ENCODE measurements around the gene KIRREL2. TPM values are rescaled to one million over a fixed set of nuclear protein-coding genes. Genes with fewer than 3 reads are reported as not detected.

Gene KIRREL2
- total RNA-seq, 2 experiments from 2014 or later: 1.4 to 2.2 TPM

DNA sequence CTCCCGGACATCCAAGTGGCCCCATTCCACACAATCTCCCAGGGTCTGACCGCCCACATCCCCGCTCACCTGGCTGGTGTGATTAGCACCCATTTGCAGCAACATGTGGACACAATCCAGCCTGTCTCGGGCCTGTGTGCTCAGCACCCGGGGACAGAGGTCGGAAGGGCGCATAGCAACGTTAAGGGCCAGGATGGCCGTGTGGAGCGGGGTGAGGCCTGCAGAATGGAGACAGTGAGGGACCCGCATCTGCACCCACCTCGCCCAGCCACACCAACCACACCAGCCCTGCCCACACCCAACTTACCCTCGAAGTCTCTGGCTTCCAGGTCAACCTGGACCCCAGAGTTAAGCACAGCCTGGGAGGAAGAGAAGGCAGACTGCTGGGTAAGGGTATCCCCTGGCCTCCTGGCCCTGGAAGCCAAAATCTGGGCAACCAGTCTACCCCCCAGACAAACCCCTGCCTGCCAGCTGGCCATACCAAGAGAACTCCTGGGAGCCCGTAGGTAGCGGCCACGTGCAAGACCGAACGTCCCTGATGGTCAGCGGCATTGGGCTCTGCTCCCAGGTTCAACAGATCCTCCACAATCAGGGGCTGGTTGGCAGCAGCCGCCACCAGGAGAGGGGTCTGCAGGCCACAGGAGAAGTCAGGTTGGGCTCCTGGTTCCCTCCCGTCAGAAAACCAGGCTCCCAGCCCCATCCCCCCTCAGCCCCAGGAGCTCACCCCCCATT, 39.4 kb downstream of the KIRREL2 start:
- H4K20me1 ChIP-seq (ENCODE audit: insufficient read depth, low read length): no peaks in the 10 kb centered on the region
- no peak overlapping the region for H3K4me2 ChIP-seq (ENCODE audit: low read length)
- no peak overlapping the region for H3K27ac ChIP-seq (ENCODE audit: low read depth, low read length, poor library complexity, severe bottlenecking)
- intact Hi-C loops (cut with micrococcal nuclease; ENCODE audit: unreplicated experiment): no loop called here
- H3K36me3 ChIP-seq (ENCODE audit: insufficient read depth, low read length): peaks cover 81% of the 10 kb centered on the region
- no peaks in the 10 kb centered on the region for H3K9me2 ChIP-seq (ENCODE audit: insufficient read depth, low read length)
- ChIA-PET POLR2A (no interaction called here), CTCF (ENCODE audit: unreplicated experiment) (no interaction called here)
- TF ChIP-seq, protein P1, sequence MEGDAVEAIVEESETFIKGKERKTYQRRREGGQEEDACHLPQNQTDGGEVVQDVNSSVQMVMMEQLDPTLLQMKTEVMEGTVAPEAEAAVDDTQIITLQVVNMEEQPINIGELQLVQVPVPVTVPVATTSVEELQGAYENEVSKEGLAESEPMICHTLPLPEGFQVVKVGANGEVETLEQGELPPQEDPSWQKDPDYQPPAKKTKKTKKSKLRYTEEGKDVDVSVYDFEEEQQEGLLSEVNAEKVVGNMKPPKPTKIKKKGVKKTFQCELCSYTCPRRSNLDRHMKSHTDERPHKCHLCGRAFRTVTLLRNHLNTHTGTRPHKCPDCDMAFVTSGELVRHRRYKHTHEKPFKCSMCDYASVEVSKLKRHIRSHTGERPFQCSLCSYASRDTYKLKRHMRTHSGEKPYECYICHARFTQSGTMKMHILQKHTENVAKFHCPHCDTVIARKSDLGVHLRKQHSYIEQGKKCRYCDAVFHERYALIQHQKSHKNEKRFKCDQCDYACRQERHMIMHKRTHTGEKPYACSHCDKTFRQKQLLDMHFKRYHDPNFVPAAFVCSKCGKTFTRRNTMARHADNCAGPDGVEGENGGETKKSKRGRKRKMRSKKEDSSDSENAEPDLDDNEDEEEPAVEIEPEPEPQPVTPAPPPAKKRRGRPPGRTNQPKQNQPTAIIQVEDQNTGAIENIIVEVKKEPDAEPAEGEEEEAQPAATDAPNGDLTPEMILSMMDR (conservative IDR thresholded peaks at IDR 0.05; ENCODE audit: low read length): no peak
- no peak for TF ChIP-seq EZH2phosphoT487 (IDR thresholded peaks at IDR 0.05; ENCODE audit: borderline replicate concordance, low read depth, low read length)
- no TSS peak for BruUV-seq (replicated peaks)
- H2AFZ ChIP-seq (ENCODE audit: low read length): no peak overlapping the region
- no peak for DNase-seq (ENCODE audit: low spot score)
- H3K9me3 ChIP-seq (ENCODE audit: low read length): no peaks in the 10 kb centered on the region
- peaks cover 14% of the 10 kb centered on the region for H3K4me1 ChIP-seq (ENCODE audit: insufficient read depth, low read length, poor library complexity, severe bottlenecking)
- H3K4me3 ChIP-seq (ENCODE audit: low read depth, low read length, poor library complexity, severe bottlenecking): no peak overlapping the region
- peaks cover 21% of the 10 kb centered on the region for H3K79me2 ChIP-seq (ENCODE audit: insufficient read depth, low read depth, low read length)

DNA sequence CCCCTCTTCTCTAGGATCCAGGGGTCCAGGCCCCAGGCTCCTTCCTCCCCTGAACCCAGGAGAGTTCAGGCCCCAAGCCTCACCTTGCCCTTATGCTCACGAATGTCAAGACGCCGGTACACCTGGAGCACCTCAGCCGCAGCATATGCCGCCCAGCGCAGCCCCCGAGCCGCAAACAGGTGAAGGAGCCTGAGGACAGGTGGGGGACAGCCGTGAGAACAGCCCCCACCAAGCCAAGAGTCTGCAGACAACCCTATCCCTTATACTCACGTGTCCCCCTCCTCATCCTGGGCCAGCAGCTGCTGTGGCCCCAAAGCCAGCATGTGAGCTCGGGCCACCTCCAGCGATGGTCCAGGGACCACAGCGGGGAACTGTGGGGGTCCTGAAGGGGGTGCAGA, 39.9 kb downstream of the KIRREL2 start:
- Histone ChIP-seq H3K9me3 (ENCODE audit: low read length) (no peaks in the 10 kb centered on the region), H3K4me1 (ENCODE audit: insufficient read depth, low read length, poor library complexity, severe bottlenecking) (peaks cover 20% of the 10 kb centered on the region), H4K20me1 (ENCODE audit: insufficient read depth, low read length) (no peaks in the 10 kb centered on the region), H3K4me3 (ENCODE audit: low read depth, low read length, poor library complexity, severe bottlenecking) (no peak overlapping the region), H3K27ac (ENCODE audit: low read depth, low read length, poor library complexity, severe bottlenecking) (no peak overlapping the region), H3K9me2 (ENCODE audit: insufficient read depth, low read length) (no peaks in the 10 kb centered on the region), H3K79me2 (ENCODE audit: insufficient read depth, low read depth, low read length) (peaks cover 25% of the 10 kb centered on the region), H3K4me2 (ENCODE audit: low read length) (no peak overlapping the region), H2AFZ (ENCODE audit: low read length) (no peak overlapping the region), H3K36me3 (ENCODE audit: insufficient read depth, low read length) (peaks cover 75% of the 10 kb centered on the region)
- ChIA-PET CTCF (ENCODE audit: unreplicated experiment) (no interaction called here), POLR2A (no interaction called here)
- intact Hi-C loops (cut with micrococcal nuclease; ENCODE audit: unreplicated experiment): no loop called here
- no peak for DNase-seq (ENCODE audit: low spot score)
- BruUV-seq (replicated peaks): no TSS peak
- TF ChIP-seq, protein P1 (conservative IDR thresholded peaks at IDR 0.05; ENCODE audit: low read length): no peak
- TF ChIP-seq EZH2phosphoT487 (IDR thresholded peaks at IDR 0.05; ENCODE audit: borderline replicate concordance, low read depth, low read length): no peak

DNA sequence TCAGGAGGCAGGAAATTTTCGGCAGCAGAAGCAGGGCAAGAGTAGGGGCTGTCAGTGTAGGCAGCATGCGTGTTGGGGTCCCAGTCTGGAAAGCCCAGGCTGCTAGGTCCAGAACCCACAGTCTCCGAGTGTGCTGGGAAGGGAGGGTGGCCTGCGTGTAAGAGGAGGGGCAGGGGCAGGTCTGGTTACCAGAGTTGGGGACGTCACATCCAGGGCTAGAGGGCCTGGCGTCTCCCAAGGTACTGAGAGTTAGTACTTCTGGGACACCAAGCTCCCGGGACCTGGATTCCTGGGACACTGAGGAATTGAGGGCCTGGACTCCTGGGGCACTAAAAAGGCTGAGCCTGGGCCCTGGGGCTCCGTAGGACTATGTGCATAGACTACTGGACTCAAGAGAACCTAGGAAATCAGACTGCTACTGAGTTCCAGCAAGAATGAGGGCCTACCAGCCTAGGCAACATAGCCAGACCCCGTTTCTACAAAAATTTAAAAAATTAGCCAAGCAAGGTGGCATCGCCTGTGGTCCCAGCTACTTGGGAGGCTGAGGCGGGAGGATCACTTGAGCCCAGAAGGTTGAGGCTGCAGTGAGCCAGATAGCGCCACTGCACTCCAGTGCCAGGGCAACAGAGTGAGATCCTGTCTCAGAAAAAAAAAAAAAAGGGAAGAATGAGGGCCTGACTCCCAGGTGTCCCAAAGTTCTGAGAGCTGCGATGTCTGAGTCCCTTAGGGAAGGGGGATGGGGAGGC, 41.2 kb downstream of the KIRREL2 start:
- Histone ChIP-seq H3K27ac (ENCODE audit: low read depth, low read length, poor library complexity, severe bottlenecking) (peak overlapping the region; percentile 87), H3K79me2 (ENCODE audit: insufficient read depth, low read depth, low read length) (peaks cover 29% of the 10 kb centered on the region), H3K4me2 (ENCODE audit: low read length) (peak overlapping the region; percentile 99), H3K4me1 (ENCODE audit: insufficient read depth, low read length, poor library complexity, severe bottlenecking) (peaks cover 32% of the 10 kb centered on the region), H3K9me3 (ENCODE audit: low read length) (no peaks in the 10 kb centered on the region), H3K4me3 (ENCODE audit: low read depth, low read length, poor library complexity, severe bottlenecking) (peak overlapping the region; percentile 77), H3K9me2 (ENCODE audit: insufficient read depth, low read length) (no peaks in the 10 kb centered on the region), H3K36me3 (ENCODE audit: insufficient read depth, low read length) (peaks cover 62% of the 10 kb centered on the region), H2AFZ (ENCODE audit: low read length) (no peak overlapping the region), H4K20me1 (ENCODE audit: insufficient read depth, low read length) (no peaks in the 10 kb centered on the region)
- intact Hi-C loops (cut with micrococcal nuclease; ENCODE audit: unreplicated experiment): no loop called here
- POLR2A ChIA-PET: interaction anchor here (1.2 kb wide), 1 partner anchor 15 kb away, joined by 3 read pairs; no protein-coding TSS in a partner anchor
- CTCF ChIA-PET (ENCODE audit: unreplicated experiment): no interaction called here
- no peak for DNase-seq (ENCODE audit: low spot score)
- no peak for TF ChIP-seq EZH2phosphoT487 (IDR thresholded peaks at IDR 0.05; ENCODE audit: borderline replicate concordance, low read depth, low read length)
- TF ChIP-seq, protein P1 (conservative IDR thresholded peaks at IDR 0.05; ENCODE audit: low read length): no peak
- BruUV-seq (replicated peaks): no TSS peak

Measured in OCI-LY7 (cell line).